ENCODE results near the gene HDAC4. TPM values are rescaled to one million over a fixed set of nuclear protein-coding genes. Genes with fewer than 3 reads are reported as not detected.

HDAC4 gene
- total RNA-seq, 1 donor from 2014 or later = 39.0 TPM

DNA sequence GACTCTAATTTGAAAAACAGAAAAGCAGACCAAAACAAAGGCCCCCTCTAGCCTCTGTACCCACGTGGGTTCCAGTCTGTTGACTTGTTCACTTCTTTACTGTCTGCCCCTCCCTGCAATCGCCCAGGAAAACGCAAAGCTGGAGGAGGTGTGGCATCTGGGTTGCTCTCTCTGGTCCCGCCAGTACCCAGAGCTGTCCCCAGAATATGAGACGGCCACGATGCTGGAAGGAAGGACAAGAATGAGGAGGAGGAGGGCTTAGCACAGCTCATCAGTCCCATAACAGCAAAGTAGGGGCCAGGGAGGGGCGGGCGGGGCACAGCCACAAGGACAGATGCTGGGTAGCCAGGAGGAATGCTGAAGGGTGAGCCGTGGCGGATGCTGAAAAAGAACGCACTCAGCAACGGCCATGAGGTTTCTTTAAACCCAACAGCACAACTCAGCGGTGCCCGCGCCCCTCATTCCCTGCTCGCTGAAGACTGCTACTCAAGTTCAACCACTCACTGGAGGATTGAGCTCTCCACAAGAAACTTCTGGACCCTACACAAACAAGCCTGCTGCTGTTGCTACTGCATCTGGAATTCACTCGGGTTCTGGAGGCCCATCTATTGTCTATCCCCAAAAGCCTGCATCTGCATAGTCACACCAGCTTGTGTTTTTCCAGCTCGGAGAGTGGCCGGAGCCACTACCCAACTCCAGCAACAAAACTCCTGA lies 187.7 kb downstream of the HDAC4 start:
- TF ChIP-seq, protein P1, sequence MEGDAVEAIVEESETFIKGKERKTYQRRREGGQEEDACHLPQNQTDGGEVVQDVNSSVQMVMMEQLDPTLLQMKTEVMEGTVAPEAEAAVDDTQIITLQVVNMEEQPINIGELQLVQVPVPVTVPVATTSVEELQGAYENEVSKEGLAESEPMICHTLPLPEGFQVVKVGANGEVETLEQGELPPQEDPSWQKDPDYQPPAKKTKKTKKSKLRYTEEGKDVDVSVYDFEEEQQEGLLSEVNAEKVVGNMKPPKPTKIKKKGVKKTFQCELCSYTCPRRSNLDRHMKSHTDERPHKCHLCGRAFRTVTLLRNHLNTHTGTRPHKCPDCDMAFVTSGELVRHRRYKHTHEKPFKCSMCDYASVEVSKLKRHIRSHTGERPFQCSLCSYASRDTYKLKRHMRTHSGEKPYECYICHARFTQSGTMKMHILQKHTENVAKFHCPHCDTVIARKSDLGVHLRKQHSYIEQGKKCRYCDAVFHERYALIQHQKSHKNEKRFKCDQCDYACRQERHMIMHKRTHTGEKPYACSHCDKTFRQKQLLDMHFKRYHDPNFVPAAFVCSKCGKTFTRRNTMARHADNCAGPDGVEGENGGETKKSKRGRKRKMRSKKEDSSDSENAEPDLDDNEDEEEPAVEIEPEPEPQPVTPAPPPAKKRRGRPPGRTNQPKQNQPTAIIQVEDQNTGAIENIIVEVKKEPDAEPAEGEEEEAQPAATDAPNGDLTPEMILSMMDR (conservative IDR thresholded peaks at IDR 0.05) = no peak
- H3K9me3 Mint-ChIP-seq = no peaks in the 10 kb centered on the region
- H3K4me1 Mint-ChIP-seq (ENCODE audit: unreplicated experiment) = peaks cover 52% of the 10 kb centered on the region
- H3K36me3 Mint-ChIP-seq = no peaks in the 10 kb centered on the region
- peak overlapping the region; percentile 39 for H3K27ac Mint-ChIP-seq
- no peak overlapping the region for H3K4me3 Mint-ChIP-seq
- H3K27me3 Mint-ChIP-seq = no peaks in the 10 kb centered on the region
- no peak for DNase-seq (ENCODE audit: extremely low spot score, unreplicated experiment)

DNA sequence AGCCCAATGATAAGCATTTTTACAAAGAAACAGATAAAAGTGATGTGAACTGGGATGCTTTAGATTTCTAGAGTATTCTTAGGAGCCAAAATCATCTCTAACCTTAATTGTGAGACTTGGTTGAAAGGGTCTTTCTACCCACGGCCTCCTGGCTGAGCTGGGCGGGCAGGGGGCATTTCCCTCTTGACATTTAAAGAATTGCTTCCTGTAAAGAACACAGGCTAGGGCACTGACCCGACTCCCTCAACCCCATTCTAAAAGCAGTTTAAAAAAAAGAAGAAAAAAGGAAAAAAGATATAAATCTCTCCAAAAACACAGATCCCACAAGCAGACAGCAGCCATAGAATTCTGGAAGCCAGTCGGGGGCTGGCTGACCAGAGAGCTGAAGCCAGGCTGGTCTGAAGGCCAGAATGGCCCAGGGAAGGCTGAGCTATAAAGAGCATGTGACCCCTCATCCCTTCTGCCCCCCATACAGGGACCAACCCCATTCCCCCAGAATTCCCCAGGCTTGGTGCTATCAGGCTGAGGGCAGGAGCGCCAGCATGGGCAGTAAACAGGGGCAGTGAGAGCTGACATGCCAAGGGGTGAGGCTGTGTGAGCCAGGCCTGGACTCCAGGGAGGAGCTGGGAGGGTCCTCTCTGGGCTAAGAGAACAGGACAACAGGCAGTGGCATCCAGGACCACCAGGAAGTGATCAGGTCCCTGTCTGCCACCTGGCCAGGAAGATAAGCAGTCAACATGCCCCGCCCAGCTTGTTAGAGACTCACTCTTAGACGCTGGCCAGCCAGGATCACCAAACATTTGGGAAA lies 188.5 kb downstream of the HDAC4 start:
- Mint-ChIP-seq H3K36me3 (no peaks in the 10 kb centered on the region), H3K27me3 (no peaks in the 10 kb centered on the region), H3K9me3 (no peaks in the 10 kb centered on the region), H3K4me1 (ENCODE audit: unreplicated experiment) (peaks cover 52% of the 10 kb centered on the region), H3K4me3 (peak overlapping the region; percentile 38), H3K27ac (peak overlapping the region; percentile 39)
- TF ChIP-seq, protein P1 (conservative IDR thresholded peaks at IDR 0.05) = no peak
- DNase-seq (ENCODE audit: extremely low spot score, unreplicated experiment) = no peak

DNA sequence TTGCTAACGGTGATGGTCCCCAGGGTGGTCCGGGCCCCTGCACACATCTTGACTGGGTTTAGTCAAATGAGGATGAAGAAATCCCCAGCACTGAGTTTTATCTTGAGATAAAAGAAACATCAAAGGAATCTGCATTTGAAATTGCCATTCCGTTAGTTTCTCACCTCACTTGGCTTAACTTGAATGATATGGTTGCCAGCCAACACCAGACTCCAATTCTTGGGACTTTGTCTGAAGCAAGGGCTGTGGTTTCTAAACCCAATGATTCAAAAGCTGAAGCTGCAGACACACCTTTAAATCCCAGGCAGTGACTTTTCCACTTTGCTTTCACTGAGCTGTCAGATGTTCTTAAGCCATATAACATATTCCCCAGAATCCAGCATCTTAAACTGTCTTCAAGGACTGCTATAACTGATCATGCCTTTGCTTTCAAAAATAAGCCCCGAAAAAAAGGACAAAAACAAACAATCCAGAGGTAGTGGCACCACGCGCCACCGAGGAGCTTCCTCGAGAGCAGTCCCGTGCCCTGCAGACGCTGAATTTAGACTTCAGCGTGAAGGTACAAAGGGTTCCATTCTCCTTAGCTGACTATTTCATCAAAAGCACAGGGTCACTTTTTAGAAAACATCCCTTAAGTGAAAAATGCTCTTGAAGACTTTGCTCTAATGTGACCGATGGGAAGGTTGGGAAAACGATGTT lies 189.3 kb downstream of the HDAC4 start:
- DNase-seq (ENCODE audit: extremely low spot score, unreplicated experiment) = no peak
- Mint-ChIP-seq H3K4me3 (peak overlapping the region; percentile 50), H3K27ac (no peak overlapping the region), H3K4me1 (ENCODE audit: unreplicated experiment) (peaks cover 51% of the 10 kb centered on the region), H3K27me3 (no peaks in the 10 kb centered on the region), H3K9me3 (no peaks in the 10 kb centered on the region), H3K36me3 (no peaks in the 10 kb centered on the region)
- TF ChIP-seq, protein P1 (conservative IDR thresholded peaks at IDR 0.05) = no peak

DNA sequence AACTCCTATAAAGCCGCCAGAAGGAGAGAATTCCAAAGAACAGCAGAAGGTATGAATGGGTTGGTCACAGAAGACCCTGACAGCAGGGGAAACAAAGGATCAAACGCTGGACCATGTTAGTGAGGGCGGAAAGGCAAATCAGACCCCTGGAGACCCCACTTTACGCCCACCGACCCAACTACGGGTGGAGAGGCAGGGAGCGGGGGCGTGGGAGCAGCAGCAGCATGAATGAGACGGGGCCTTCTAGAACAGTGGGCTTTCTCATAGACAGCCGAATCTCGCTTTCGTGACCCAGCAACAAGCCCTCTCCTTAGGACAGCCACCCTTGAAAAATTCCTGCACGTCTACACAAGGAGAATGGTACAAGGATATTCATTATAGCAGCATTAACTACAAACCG lies 191.0 kb downstream of the HDAC4 start:
- H3K36me3 Mint-ChIP-seq = no peaks in the 10 kb centered on the region
- TF ChIP-seq, protein P1 (conservative IDR thresholded peaks at IDR 0.05) = no peak
- peaks cover 44% of the 10 kb centered on the region for H3K4me1 Mint-ChIP-seq (ENCODE audit: unreplicated experiment)
- no peaks in the 10 kb centered on the region for H3K27me3 Mint-ChIP-seq
- H3K4me3 Mint-ChIP-seq = no peak overlapping the region
- DNase-seq (ENCODE audit: extremely low spot score, unreplicated experiment) = no peak
- H3K27ac Mint-ChIP-seq = no peak overlapping the region
- no peaks in the 10 kb centered on the region for H3K9me3 Mint-ChIP-seq

DNA sequence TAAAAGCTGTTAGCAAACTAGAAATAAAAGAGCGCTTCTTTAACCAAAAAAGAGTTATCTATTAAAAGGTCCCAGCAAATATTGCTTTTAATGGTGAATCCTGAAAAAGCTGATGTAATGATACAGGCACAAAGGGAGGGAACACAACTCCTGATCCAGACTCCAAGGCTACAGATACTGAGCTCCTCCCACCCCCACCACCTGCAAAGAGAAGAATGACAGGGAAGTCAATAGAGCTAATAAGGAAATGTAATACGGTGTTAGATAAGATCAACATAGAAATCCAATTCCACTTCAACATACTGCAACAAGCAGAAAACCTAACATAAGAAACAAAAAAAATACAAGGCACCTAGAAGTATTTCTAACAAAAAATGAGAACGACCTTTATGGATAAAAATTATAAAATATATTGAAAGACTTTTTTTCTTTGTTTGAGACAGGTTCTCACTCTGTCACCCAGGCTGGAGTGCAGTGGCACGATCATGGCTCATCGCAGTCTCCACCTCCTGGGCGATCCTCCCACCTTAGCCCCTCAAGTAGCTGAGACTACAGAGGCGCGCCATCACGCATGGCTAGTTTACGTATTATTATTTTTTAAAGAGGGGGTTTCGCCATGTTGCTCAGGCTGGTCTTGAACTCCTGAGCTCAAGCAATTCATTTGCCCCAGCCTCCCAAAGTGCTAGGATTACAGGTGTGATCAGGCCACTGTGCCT lies 192.2 kb downstream of the HDAC4 start:
- no peaks in the 10 kb centered on the region for H3K36me3 Mint-ChIP-seq
- H3K27ac Mint-ChIP-seq = peak overlapping the region; percentile 8
- H3K27me3 Mint-ChIP-seq = no peaks in the 10 kb centered on the region
- no peak for DNase-seq (ENCODE audit: extremely low spot score, unreplicated experiment)
- TF ChIP-seq, protein P1 (conservative IDR thresholded peaks at IDR 0.05) = no peak
- H3K9me3 Mint-ChIP-seq = no peaks in the 10 kb centered on the region
- no peak overlapping the region for H3K4me3 Mint-ChIP-seq
- peaks cover 37% of the 10 kb centered on the region for H3K4me1 Mint-ChIP-seq (ENCODE audit: unreplicated experiment)

All from type B pancreatic cell (in vitro differentiated cells).